HG03064 (cell line): ENCODE data around the gene ATP2C2.
"Not testable (repeated sequence)": the region's sequence is repeated elsewhere in the genome, so short reads cannot be mapped to it uniquely, and the experiment has no call there.

ENCODE experiments used
- ATAC-seq: cut with Tn5 transposase; IDR thresholded peaks from one replicate; pipeline ENCODE4 v1.9.1; 2021; ENCODE audit warnings: low read depth; ENCODE audit not compliant: unreplicated experiment

ATP2C2 gene

GRCh38 chr16:84446596-84447392 lies 78.5 kb downstream of the ATP2C2 start:
- no peak for ATAC-seq

- no peak for ATAC-seq
These were observed 80.1 kb downstream of the ATP2C2 start for GRCh38 chr16:84448444-84448843.

- no peak for ATAC-seq
These were observed 81.1 kb downstream of the ATP2C2 start for GRCh38 chr16:84449156-84450140.

GRCh38 chr16:84450176-84450865 lies 82.0 kb downstream of the ATP2C2 start:
- no peak for ATAC-seq

- ATAC-seq = not testable (repeated sequence)
These were observed 82.8 kb downstream of the ATP2C2 start for GRCh38 chr16:84451010-84451676.

- ATAC-seq = no peak
These were observed 83.4 kb downstream of the ATP2C2 start for GRCh38 chr16:84451781-84452180.

GRCh38 chr16:84453061-84453752 lies 84.9 kb downstream of the ATP2C2 start:
- no peak for ATAC-seq

- no peak for ATAC-seq
These were observed 86.3 kb downstream of the ATP2C2 start for GRCh38 chr16:84454611-84455010.

GRCh38 chr16:84455031-84455430 lies 86.7 kb downstream of the ATP2C2 start:
- no peak for ATAC-seq

- no peak for ATAC-seq
These were observed 90.5 kb downstream of the ATP2C2 start for GRCh38 chr16:84458606-84459532.

GRCh38 chr16:84459533-84459894 lies 91.2 kb downstream of the ATP2C2 start:
- ATAC-seq = no peak

GRCh38 chr16:84459941-84460405 lies 91.6 kb downstream of the ATP2C2 start:
- ATAC-seq = no peak

- no peak for ATAC-seq
These were observed 92.2 kb downstream of the ATP2C2 start for GRCh38 chr16:84460406-84461028.

GRCh38 chr16:84461029-84461412 lies 92.7 kb downstream of the ATP2C2 start:
- no peak for ATAC-seq

GRCh38 chr16:84461413-84462295 lies 93.3 kb downstream of the ATP2C2 start:
- ATAC-seq = no peak

- no peak for ATAC-seq
These were observed 94.2 kb downstream of the ATP2C2 start for GRCh38 chr16:84462296-84463210.
